Mesothelial cell of epicardium (in vitro differentiated cells): ENCODE measurements around the gene EIF3L. TPM values are rescaled to one million over a fixed set of nuclear protein-coding genes. Genes with fewer than 3 reads are reported as not detected.

ENCODE experiments used
- DNase-seq, 2 experiments: peaks; one replicate each; pipeline ENCODE4 v3.0.0; 2021; ENCODE audit warnings: low spot score in 2 of 2; ENCODE audit not compliant: unreplicated experiment in 2 of 2
- H3K27ac Mint-ChIP-seq: 2 replicates; pipeline ENCODE4 v1.8.0; 2021; ENCODE audit warnings: mixed read lengths
- H3K27me3 Mint-ChIP-seq: 2 replicates; pipeline ENCODE4 v1.8.0; 2021; ENCODE audit warnings: low read depth, mixed read lengths
- H3K36me3 Mint-ChIP-seq: 2 replicates; pipeline ENCODE4 v1.8.0; 2021; ENCODE audit warnings: mixed read lengths
- H3K4me1 Mint-ChIP-seq: 2 replicates; pipeline ENCODE4 v1.8.0; 2021; ENCODE audit warnings: mixed read lengths
- H3K4me3 Mint-ChIP-seq: 2 replicates; pipeline ENCODE4 v1.8.0; 2021; ENCODE audit warnings: mild to moderate bottlenecking, moderate library complexity, mixed read lengths
- H3K9me3 Mint-ChIP-seq: 2 replicates; pipeline ENCODE4 v1.8.0; 2021; ENCODE audit warnings: mixed read lengths
- CTCF ChIP-seq: fragments of 200-600 bp; sonication (generic); IDR thresholded peaks from one replicate; pipeline ENCODE4 v1.5.0; 2021; ENCODE audit warnings: antibody characterized with exemption; ENCODE audit not compliant: unreplicated experiment
- total RNA-seq: library from RNA; stranded (reverse); gene quantifications from 3 replicates; pipeline ENCODE4 v1.2.1, GENCODE V29; 2021

EIF3L gene
- total RNA-seq, 1 donor from 2014 or later: 639 TPM

DNA sequence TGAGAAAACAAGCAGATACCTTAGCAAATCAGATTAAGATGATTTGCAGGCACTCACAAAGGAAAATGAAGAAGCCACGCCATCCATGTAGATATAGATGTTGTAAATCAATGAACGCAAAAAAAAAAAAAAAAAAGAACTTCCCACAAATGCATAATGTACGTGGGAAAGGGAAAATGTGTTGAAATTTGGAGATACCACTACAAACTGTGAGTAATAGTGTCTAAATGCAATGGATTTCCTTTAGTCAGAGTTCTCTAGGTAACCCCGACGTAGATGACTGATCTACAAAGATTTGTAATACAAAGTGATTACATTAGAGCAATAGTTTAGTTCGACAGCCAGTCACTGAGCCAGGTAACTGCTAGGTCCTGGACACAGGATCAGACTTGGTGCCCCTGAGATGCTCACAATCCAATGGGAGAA is 4.3 kb upstream of the EIF3L start:
- peak overlapping the region; percentile 89 for H3K27ac Mint-ChIP-seq
- peak overlapping the region; percentile 82 for H3K4me3 Mint-ChIP-seq
- no peak for DNase-seq
- TF ChIP-seq CTCF: no peak
- H3K27me3 Mint-ChIP-seq: no peaks in the 10 kb centered on the region
- peaks cover 29% of the 10 kb centered on the region for H3K4me1 Mint-ChIP-seq
- peaks cover 9% of the 10 kb centered on the region for H3K36me3 Mint-ChIP-seq
- H3K9me3 Mint-ChIP-seq: peaks cover 3% of the 10 kb centered on the region

- TF ChIP-seq CTCF: no peak
- Mint-ChIP-seq H3K27ac (no peak overlapping the region), H3K4me1 (peaks cover 41% of the 10 kb centered on the region), H3K36me3 (peaks cover 15% of the 10 kb centered on the region), H3K4me3 (peak overlapping the region; percentile 26), H3K27me3 (no peaks in the 10 kb centered on the region), H3K9me3 (peaks cover 3% of the 10 kb centered on the region)
- no peak for DNase-seq
These were observed 2.8 kb upstream of the EIF3L start for GRCh38 chr22:37846433-37846832.

- peaks cover 3% of the 10 kb centered on the region for H3K9me3 Mint-ChIP-seq
- peaks cover 26% of the 10 kb centered on the region for H3K36me3 Mint-ChIP-seq
- peak overlapping the region; percentile 86 for H3K4me3 Mint-ChIP-seq
- H3K27me3 Mint-ChIP-seq: no peaks in the 10 kb centered on the region
- H3K27ac Mint-ChIP-seq: peak overlapping the region; percentile 92
- no peak for DNase-seq
- H3K4me1 Mint-ChIP-seq: peaks cover 28% of the 10 kb centered on the region
- no peak for TF ChIP-seq CTCF
These were observed 581 bp upstream of the EIF3L start for GRCh38 chr22:37848587-37849088.

- H3K27ac Mint-ChIP-seq: peak overlapping the region; percentile 47
- no peaks in the 10 kb centered on the region for H3K27me3 Mint-ChIP-seq
- H3K36me3 Mint-ChIP-seq: peaks cover 42% of the 10 kb centered on the region
- no peak for TF ChIP-seq CTCF
- no peaks in the 10 kb centered on the region for H3K9me3 Mint-ChIP-seq
- H3K4me1 Mint-ChIP-seq: peaks cover 28% of the 10 kb centered on the region
- no peak for DNase-seq
- H3K4me3 Mint-ChIP-seq: peak overlapping the region; percentile 86
These were observed 1.6 kb downstream of the EIF3L start for GRCh38 chr22:37850801-37851200.

GRCh38 chr22:37852418-37852817 is 3.2 kb downstream of the EIF3L start:
- Mint-ChIP-seq H3K4me3 (no peak overlapping the region), H3K27ac (no peak overlapping the region), H3K9me3 (no peaks in the 10 kb centered on the region), H3K4me1 (peaks cover 28% of the 10 kb centered on the region), H3K36me3 (peaks cover 43% of the 10 kb centered on the region), H3K27me3 (no peaks in the 10 kb centered on the region)
- no peak for TF ChIP-seq CTCF
- no peak for DNase-seq

DNA sequence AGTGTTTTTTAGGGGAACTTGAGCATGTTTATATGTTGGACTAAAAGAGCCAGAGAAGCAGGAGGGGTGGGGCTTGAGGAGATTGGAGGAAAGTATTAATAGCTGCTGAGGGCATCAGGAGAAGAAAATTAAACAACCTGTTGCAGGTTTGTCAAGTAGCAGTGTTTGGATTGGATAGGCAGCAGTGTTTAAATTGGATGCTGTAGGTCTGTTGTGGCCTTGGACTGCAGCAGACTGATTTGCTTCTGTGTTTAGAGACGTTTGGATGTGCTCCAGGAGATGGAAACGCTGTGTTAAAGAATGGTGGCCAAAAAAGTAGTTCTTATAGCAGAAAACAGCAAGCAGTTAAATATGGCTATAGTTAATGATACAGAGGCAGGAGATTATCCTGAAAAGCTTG is 5.7 kb downstream of the EIF3L start:
- TF ChIP-seq CTCF: no peak
- no peak overlapping the region for H3K27ac Mint-ChIP-seq
- no peak for DNase-seq
- H3K9me3 Mint-ChIP-seq: no peaks in the 10 kb centered on the region
- no peak overlapping the region for H3K4me3 Mint-ChIP-seq
- peaks cover 12% of the 10 kb centered on the region for H3K4me1 Mint-ChIP-seq
- H3K27me3 Mint-ChIP-seq: no peaks in the 10 kb centered on the region
- H3K36me3 Mint-ChIP-seq: peaks cover 47% of the 10 kb centered on the region
